GM23248 (cell line): ENCODE data around the gene FAM131A.

ENCODE experiments used
- EZH2 ChIP-seq: fragments of 200-600 bp; sonication (generic); IDR thresholded peaks from 2 replicates; pipeline ENCODE4 v1.6.1; 2018; ENCODE audit warnings: antibody characterized with exemption, mild to moderate bottlenecking; ENCODE audit not compliant: insufficient read depth, poor library complexity, severe bottlenecking
- EZH2phosphoT487 ChIP-seq: fragments of 200-600 bp; sonication (generic); IDR thresholded peaks from 2 replicates; pipeline ENCODE4 v1.6.1; 2018; ENCODE audit warnings: antibody characterized with exemption, moderate library complexity, mild to moderate bottlenecking, low read depth; ENCODE audit not compliant: insufficient read depth

- no peak for TF ChIP-seq EZH2
- no peak for TF ChIP-seq EZH2phosphoT487
These were observed 4.5 kb downstream of the FAM131A start for GRCh38 chr3:184341925-184342324.
